Measurements from ENCODE around the gene ABI3. TPM values are rescaled to one million over a fixed set of nuclear protein-coding genes. Genes with fewer than 3 reads are reported as not detected.

Gene ABI3
- total RNA-seq, 2 donors from 2014 or later = 2.5 to 3.3 TPM

- DNase-seq = no peak
- Histone ChIP-seq H3K36me3 (no peaks in the 10 kb centered on the region), H3K27me3 (no peaks in the 10 kb centered on the region), H3K9ac (ENCODE audit: low read depth in 2 of 2, low read length in 2 of 2) (no peak overlapping the region), H3K27ac (no peak overlapping the region), H3K4me3 (no peak overlapping the region), H3K4me1 (no peaks in the 10 kb centered on the region), H3K9me3 (no peaks in the 10 kb centered on the region)
- TF ChIP-seq, protein P1, sequence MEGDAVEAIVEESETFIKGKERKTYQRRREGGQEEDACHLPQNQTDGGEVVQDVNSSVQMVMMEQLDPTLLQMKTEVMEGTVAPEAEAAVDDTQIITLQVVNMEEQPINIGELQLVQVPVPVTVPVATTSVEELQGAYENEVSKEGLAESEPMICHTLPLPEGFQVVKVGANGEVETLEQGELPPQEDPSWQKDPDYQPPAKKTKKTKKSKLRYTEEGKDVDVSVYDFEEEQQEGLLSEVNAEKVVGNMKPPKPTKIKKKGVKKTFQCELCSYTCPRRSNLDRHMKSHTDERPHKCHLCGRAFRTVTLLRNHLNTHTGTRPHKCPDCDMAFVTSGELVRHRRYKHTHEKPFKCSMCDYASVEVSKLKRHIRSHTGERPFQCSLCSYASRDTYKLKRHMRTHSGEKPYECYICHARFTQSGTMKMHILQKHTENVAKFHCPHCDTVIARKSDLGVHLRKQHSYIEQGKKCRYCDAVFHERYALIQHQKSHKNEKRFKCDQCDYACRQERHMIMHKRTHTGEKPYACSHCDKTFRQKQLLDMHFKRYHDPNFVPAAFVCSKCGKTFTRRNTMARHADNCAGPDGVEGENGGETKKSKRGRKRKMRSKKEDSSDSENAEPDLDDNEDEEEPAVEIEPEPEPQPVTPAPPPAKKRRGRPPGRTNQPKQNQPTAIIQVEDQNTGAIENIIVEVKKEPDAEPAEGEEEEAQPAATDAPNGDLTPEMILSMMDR (IDR thresholded peaks at IDR 0.05) = no peak
- intact Hi-C loops (cut with DNase I) = no loop called here
Measured at GRCh38 chr17:49241040-49241439, 30.5 kb downstream of the ABI3 start.

DNA sequence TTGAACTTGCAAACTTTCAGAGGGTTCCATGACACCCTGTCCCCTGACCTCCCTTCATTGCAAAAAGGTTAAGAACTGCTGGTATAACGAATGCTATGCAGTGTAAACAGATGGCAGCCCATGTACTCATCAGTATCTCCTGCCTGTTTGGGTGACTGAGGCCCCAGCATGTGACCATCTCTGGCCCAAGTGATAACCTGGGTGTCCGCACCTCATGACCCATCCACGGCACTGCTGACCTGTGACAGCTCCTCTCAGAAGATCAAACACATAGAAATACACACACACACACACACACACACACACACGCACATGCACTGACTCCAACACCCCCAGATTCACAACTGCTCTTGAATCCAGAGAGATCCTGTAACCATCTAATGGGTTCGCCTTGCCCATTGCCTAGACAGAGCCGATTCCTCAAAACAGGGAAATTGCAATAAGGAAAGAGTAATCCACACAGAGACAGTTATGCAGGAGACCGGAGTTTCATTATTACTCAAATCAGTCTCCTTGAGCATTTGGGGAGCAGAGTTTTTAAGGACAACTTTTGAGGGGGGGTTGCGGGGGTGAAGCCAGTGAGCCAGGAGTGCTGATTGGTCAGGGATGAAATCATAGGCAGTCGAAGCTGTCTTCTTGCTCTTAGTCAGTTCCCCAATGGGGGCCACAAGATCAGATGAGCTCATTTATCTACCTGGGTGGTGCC lies 31.3 kb downstream of the ABI3 start:
- Histone ChIP-seq H3K4me3 (no peak overlapping the region), H3K4me1 (no peaks in the 10 kb centered on the region), H3K9me3 (no peaks in the 10 kb centered on the region), H3K36me3 (no peaks in the 10 kb centered on the region), H3K27me3 (no peaks in the 10 kb centered on the region), H3K9ac (ENCODE audit: low read depth in 2 of 2, low read length in 2 of 2) (no peak overlapping the region), H3K27ac (no peak overlapping the region)
- no peak for DNase-seq
- TF ChIP-seq, protein P1 (IDR thresholded peaks at IDR 0.05) = no peak
- intact Hi-C loops (cut with DNase I) = no loop called here

- H3K36me3 ChIP-seq = no peaks in the 10 kb centered on the region
Measured at GRCh38 chr17:49242813-49243212, 32.3 kb downstream of the ABI3 start.

GRCh38 chr17:49244839-49245238 lies 34.3 kb downstream of the ABI3 start:
- Histone ChIP-seq H3K9me3 (no peaks in the 10 kb centered on the region), H3K9ac (ENCODE audit: low read depth in 2 of 2, low read length in 2 of 2) (no peak overlapping the region), H3K27me3 (no peaks in the 10 kb centered on the region), H3K4me1 (no peaks in the 10 kb centered on the region), H3K4me3 (no peak overlapping the region), H3K27ac (no peak overlapping the region), H3K36me3 (no peaks in the 10 kb centered on the region)
- DNase-seq = no peak
- TF ChIP-seq, protein P1 (IDR thresholded peaks at IDR 0.05) = no peak
- intact Hi-C loops (cut with DNase I) = no loop called here

More at GRCh38 chr17:49242813-49243212, 32.3 kb downstream of the ABI3 start:
- H3K9ac ChIP-seq (ENCODE audit: low read depth in 2 of 2, low read length in 2 of 2) = no peak overlapping the region
- no peak for DNase-seq
- no peak overlapping the region for H3K27ac ChIP-seq
- no peaks in the 10 kb centered on the region for H3K4me1 ChIP-seq
- no peak overlapping the region for H3K4me3 ChIP-seq
- TF ChIP-seq, protein P1 (IDR thresholded peaks at IDR 0.05) = no peak
- no peaks in the 10 kb centered on the region for H3K9me3 ChIP-seq
- H3K27me3 ChIP-seq = no peaks in the 10 kb centered on the region
- intact Hi-C loops (cut with DNase I) = no loop called here

DNA sequence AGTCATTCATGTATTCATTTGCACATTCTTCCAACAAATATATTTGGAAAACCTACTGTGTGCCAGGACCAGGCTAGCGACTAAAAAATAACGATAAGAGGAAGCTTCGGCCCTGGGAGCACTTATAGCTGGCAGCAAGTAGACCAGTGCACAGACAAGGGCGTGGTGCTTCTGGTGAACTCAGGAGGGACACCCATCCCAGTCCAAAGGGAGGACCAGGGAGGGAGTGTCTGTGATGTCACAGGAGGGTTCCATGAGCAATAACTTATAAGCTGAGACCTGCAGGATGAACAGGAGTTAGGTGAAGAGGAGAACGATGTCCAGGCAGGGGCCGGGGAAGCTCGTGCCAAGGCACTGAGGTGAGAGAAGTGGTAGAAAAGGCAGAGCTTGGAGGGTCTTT lies 37.4 kb downstream of the ABI3 start:
- H3K27ac ChIP-seq = no peak overlapping the region
- no peaks in the 10 kb centered on the region for H3K9me3 ChIP-seq
- no peaks in the 10 kb centered on the region for H3K36me3 ChIP-seq
- no peaks in the 10 kb centered on the region for H3K27me3 ChIP-seq
- DNase-seq = no peak
- H3K4me3 ChIP-seq = no peak overlapping the region
- H3K9ac ChIP-seq (ENCODE audit: low read depth in 2 of 2, low read length in 2 of 2) = no peak overlapping the region
- TF ChIP-seq, protein P1 (IDR thresholded peaks at IDR 0.05) = no peak
- H3K4me1 ChIP-seq = no peaks in the 10 kb centered on the region
- intact Hi-C loops (cut with DNase I) = no loop called here
